VCaP (cell line): Measurements from ENCODE around the gene ERBB2.

ENCODE experiments used
- H3K27ac ChIP-seq: fragments of 450-650 bp; 2 replicates; pipeline ENCODE4 v1.5.1; 2017
- TF ChIP-seq, protein P1 (sequence below): fragments of 450-650 bp; conservative IDR thresholded peaks from 2 replicates; pipeline ENCODE4 v1.5.1; 2017; ENCODE audit warnings: mild to moderate bottlenecking, moderate library complexity

The ERBB2 gene

DNA sequence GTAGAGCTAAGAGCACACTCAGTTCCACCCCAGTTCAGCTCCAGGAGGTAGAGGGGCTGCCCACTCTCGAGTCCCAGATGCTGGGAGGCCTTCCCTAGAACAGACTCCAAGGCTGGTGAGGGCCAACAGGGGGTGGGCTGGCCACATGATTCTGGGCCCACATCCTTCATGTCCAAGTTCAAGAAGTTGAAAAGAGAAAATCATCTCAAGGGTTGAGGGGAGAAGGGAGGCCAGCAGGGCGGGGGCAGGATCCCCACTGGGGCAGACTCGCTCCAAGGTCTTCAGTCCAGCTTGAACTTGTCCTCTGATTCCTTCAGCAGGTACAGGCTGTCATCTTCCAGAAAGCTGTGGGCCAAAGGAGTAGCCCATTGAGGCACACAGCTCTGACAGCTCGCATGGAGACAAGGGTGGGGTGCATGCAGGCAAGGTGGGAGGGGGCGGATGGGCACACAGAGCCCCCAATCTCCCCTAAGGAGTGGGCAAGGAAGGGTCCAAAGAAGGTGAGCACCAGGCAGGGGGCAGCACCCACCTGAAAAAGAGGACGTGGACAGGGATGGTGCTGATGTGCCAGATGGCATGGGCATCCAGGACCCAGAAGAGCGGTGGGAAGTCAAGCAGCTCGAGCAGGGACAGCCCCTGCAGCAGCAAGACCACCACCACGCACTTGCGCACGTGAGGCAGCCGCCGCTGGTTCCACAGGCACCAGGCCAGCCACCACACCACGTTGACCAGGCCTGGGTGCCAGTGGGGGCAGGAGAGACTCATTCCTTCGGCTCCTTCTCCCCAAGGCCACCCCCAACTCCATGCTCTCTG lies 27.1 kb upstream of the ERBB2 start:
- no peak overlapping the region for H3K27ac ChIP-seq
- TF ChIP-seq, protein P1, sequence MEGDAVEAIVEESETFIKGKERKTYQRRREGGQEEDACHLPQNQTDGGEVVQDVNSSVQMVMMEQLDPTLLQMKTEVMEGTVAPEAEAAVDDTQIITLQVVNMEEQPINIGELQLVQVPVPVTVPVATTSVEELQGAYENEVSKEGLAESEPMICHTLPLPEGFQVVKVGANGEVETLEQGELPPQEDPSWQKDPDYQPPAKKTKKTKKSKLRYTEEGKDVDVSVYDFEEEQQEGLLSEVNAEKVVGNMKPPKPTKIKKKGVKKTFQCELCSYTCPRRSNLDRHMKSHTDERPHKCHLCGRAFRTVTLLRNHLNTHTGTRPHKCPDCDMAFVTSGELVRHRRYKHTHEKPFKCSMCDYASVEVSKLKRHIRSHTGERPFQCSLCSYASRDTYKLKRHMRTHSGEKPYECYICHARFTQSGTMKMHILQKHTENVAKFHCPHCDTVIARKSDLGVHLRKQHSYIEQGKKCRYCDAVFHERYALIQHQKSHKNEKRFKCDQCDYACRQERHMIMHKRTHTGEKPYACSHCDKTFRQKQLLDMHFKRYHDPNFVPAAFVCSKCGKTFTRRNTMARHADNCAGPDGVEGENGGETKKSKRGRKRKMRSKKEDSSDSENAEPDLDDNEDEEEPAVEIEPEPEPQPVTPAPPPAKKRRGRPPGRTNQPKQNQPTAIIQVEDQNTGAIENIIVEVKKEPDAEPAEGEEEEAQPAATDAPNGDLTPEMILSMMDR = peak; percentile 41

DNA sequence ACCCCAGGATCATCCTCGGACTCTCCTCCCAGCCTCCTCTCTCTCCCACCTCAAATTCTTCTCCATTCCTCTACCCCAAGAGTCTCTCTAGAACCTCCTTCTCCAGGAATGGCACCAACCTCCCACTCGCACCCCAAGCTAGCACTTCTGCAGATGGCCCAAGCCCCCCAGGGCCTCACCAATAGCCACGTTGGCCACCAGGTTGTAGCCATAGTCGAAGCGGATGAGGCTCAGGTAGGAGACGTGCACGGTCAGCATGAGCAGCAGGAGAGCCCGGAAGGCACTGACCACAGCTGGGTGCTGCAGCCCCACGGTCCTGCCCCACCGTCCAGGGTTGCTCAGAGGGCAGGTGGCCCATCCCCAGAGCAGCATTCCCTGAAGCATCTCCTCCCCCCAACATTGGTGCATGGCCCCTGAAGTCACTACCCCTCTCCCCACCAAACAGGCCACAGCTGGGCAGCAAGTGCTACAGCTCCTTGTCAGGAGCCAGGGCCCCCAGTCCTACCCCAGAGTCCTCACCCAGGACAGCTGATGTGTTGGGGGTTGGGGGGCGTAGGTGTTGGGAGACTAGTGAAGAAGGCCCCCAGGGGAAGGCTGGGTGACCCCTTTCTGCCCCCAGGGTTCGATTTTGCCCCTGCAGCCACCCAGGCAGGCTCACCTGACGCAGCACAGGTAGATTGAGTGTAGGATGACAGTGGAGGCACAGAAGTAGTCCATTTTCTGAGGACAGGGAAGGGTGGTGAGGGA lies 26.4 kb upstream of the ERBB2 start:
- no peak overlapping the region for H3K27ac ChIP-seq
- TF ChIP-seq, protein P1 = no peak

DNA sequence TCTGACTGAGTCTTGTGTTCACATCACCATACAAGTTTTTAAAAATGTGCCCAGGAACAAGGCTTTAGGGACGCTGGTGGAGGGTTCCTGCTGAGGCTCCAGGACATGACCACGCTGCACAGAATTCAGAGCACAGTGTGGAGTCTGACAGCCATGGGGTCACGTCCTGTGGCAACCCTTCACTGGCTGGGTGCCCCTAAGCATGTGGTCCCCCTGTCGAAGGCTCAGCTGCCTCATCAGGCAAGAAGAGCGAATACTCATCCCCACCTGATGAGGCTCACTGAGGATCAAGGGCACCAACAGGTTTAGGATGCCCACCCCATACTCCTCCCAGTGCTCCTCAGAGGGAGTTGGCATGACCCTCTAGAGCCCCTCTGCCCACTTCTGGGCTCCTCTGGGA lies 25.7 kb upstream of the ERBB2 start:
- TF ChIP-seq, protein P1 = no peak
- H3K27ac ChIP-seq = peak overlapping the region; percentile 54; the same call in 1 of the 2 replicates

DNA sequence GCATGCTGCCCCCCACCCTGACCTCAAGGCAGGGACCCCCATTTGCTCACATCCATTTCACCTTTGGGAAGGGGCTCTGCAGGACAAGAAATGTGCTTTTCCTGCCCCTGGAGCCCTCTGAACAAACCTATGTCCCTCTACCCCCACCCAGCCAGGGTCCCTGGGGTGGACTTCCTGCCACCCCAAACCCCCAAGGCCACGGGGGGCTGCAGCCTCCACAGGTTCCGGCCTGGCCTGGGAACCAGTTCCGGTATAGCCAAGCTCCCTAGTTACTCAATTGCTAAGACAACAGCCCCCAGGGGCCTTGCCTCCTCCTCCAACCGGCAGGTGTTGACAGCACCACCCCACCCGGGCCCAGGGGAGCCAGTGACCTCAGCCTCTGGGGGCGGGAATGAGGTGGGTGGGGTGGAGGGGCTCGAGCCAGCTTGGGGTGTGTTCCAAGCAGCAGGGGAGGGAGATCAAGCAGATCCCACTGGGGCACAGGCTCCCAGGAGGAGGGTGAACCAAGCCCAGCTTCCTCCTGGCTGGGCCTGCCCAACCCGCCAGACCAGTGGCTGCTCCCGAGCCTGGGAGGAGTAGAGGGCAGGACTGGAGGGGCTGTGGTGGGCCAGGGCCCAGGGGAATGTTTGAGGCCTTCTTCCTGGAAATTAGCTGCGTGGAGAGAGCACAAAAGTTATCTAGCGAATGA lies 25.0 kb upstream of the ERBB2 start:
- TF ChIP-seq, protein P1 = no peak
- peak overlapping the region; percentile 54 for H3K27ac ChIP-seq

DNA sequence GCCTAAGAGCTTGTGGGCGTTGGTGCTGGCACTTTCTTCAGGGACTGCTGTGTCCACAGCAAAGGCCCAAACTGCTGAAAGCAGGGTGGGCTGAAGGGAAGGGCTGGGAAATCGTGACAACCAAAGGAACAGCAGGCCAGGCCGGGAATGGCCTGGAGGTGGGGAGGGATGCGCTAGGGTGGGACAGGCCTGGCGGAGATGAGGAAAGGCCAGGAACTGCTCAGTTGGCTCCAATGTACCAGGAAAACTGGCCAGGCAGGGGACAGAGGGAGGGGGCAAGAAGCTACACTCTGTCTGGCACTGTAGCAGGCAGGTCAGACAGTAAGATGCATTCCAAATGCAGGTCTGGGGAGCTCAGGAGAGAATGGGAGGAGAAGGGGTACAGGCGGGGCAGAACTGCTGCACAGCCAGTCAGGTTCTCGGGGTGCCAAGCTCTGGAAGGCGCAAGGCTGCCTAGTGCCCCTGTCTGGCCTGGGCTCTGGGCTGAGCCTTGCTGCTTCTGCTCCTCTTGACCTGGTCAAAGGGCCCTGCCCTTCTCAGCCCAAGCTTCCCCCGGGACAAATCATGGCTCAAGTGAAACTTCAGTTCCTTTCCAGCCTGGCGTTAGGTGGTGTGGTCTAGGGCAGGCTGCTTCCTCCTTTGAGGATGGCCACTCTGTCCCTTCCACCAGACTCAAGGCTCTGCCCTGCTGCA lies 24.3 kb upstream of the ERBB2 start:
- TF ChIP-seq, protein P1 = no peak
- H3K27ac ChIP-seq = peak overlapping the region; percentile 54

DNA sequence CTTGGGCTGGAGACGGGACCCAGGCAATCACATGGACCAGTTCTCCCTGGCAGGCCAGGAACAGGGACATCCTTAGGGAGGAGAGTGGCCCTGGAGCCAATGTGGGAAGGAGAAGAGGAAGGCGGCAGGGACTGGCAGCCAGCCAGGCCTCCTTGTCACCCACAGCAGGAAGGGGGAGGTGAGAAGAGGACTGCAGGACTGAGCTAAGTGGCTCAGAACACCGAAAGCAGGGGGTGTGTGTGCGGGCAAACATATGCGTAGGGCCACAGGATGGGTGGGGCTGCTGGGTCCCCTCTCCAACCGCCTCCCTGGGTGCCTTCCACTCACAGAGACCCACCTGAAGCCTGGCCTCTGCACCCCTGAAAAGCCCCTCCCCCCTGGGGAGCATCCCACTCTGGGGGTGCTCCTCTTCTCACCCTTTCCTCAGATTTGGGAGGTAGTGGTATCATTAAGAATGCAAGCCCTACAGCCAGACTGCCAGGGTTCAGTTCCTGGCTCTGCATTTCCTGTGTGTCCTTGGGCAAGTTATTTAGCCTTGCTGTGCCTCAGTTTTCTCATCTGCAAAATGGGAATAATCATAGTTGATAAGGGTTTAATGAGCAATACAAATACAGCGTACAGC lies 23.6 kb upstream of the ERBB2 start:
- H3K27ac ChIP-seq = peak overlapping the region; percentile 54
- TF ChIP-seq, protein P1 = no peak
